AG10803 (cell line): ENCODE measurements around the gene MLLT1.
"Not testable (repeated sequence)": the region's sequence is repeated elsewhere in the genome, so short reads cannot be mapped to it uniquely, and the experiment has no call there.

Source experiments
- DNase-seq: peaks from one replicate; pipeline ENCODE4 v3.0.0; 2010; ENCODE audit warnings: low read depth
- H3K4me3 ChIP-seq: 2 replicates; pipeline ENCODE4 v1.5.1; 2011; ENCODE audit warnings: mild to moderate bottlenecking, low read length, control low read depth
- CTCF ChIP-seq: conservative IDR thresholded peaks from 2 replicates; pipeline ENCODE4 v1.5.1; 2011; ENCODE audit warnings: mild to moderate bottlenecking, low read length, control low read depth, inconsistent platforms

The MLLT1 gene

GRCh38 chr19:6279931-6280591 lies at the start of gene MLLT1:
MLLT1 (minus strand) TSS chr19:6279975; CDS start chr19:6279784, 191 bp downstream.
- peak; percentile 48 for TF ChIP-seq CTCF
- DNase-seq, result peak; percentile 99
- peak within 1 kb of the TSS; percentile 86 for H3K4me3 ChIP-seq

- DNase-seq, result no peak
- no peak for TF ChIP-seq CTCF
- H3K4me3 ChIP-seq, result no peak overlapping the region
Measured at GRCh38 chr19:6326815-6327214, 47.0 kb upstream of the MLLT1 start.

GRCh38 chr19:6325614-6326013 lies 45.8 kb upstream of the MLLT1 start:
- H3K4me3 ChIP-seq, result no peak overlapping the region
- DNase-seq, result no peak
- no peak for TF ChIP-seq CTCF

GRCh38 chr19:6324757-6325156 lies 45.0 kb upstream of the MLLT1 start:
- no peak for TF ChIP-seq CTCF
- H3K4me3 ChIP-seq, result no peak overlapping the region
- DNase-seq, result no peak

GRCh38 chr19:6322284-6322683 lies 42.5 kb upstream of the MLLT1 start:
- no peak for DNase-seq
- TF ChIP-seq CTCF, result no peak
- no peak overlapping the region for H3K4me3 ChIP-seq

GRCh38 chr19:6319376-6319775 lies 39.6 kb upstream of the MLLT1 start:
- DNase-seq, result no peak
- TF ChIP-seq CTCF, result no peak
- no peak overlapping the region for H3K4me3 ChIP-seq

- TF ChIP-seq CTCF, result no peak
- peak; percentile 6 for DNase-seq
- no peak overlapping the region for H3K4me3 ChIP-seq
Measured at GRCh38 chr19:6318772-6319171, 39.0 kb upstream of the MLLT1 start.

GRCh38 chr19:6315646-6316045 lies 35.9 kb upstream of the MLLT1 start:
- not testable (repeated sequence) for DNase-seq, H3K4me3 ChIP-seq
